Right atrium auricular region (tissue), 2 donors: ENCODE data around the gene ITGA3. TPM values are rescaled to one million over a fixed set of nuclear protein-coding genes. Genes with fewer than 3 reads are reported as not detected.

Experiments used
- DNase-seq: peaks from one replicate; pipeline ENCODE4 v3.0.0-alpha.2; 2019; ENCODE audit warnings: low spot score
- H3K27ac ChIP-seq, 2 donors: fragments of 200-600 bp; sonication (generic); 1 replicate in 1 of 2; 2 replicates in 1 of 2; pipeline ENCODE4 v1.5.1; 2016 to 2019
- H3K27me3 ChIP-seq, 2 donors: fragments of 200-600 bp; sonication (generic); one replicate each; pipeline versions ENCODE4 v1.5.1 to v1.6.0; 2017 to 2019
- H3K36me3 ChIP-seq: fragments of 200-600 bp; sonication (generic); one replicate; pipeline ENCODE4 v1.5.1; 2016
- H3K4me1 ChIP-seq, 2 donors: fragments of 200-600 bp; sonication (generic); one replicate each; pipeline versions ENCODE4 v1.5.1 to v1.6.0; 2017 to 2019
- H3K4me3 ChIP-seq, 2 donors: fragments of 200-600 bp; sonication (generic); 1 replicate in 1 of 2; 2 replicates in 1 of 2; pipeline ENCODE4 v1.5.1; 2017 to 2019; ENCODE audit warnings: mild to moderate bottlenecking in 1 of 2, moderate library complexity in 1 of 2
- H3K9me3 ChIP-seq, 2 donors: fragments of 200-600 bp; sonication (generic); one replicate each; pipeline ENCODE4 v1.5.1; 2019
- total RNA-seq, 2 donors: library from RNA; depleted of rRNA; stranded (reverse); fragments of >200 nt; gene quantifications; one replicate each; pipeline ENCODE4 v1.1.0, GENCODE V29; 2016
- TF ChIP-seq, protein P1 (sequence below), 2 donors: fragments of 200-600 bp; sonication (generic); IDR thresholded peaks; one replicate each; pipeline ENCODE4 v1.5.1; 2019; ENCODE audit warnings: antibody characterized with exemption in 2 of 2

ITGA3 gene
- total RNA-seq, 2 donors from 2014 or later, result 29.5 to 61.8 TPM

DNA sequence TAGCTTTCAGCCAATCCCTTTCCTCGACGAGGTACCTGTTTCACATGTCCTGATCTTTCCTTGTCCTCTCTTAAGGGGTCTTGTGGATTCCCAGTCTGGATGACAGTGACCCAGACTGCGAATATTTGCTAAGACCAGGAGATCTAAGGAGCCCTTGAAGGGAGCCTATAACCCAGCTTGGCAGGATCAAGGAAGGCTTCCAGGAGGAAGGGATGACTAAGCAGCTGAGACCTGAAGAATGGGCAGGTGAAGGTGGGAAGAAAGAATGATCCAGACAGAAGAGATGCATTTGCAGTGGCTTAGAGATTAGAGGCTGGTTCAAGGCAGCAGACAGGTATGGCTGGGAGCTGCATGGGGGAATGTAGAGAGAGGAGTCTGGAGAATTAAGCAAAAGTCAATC, 37.3 kb downstream of the ITGA3 start:
- Histone ChIP-seq H3K4me1 (peaks cover 0 to 31% of the 10 kb centered on the region in 2 donors), H3K27me3 (no peaks in the 10 kb centered on the region), H3K9me3 (no peaks in the 10 kb centered on the region), H3K4me3 (no peak overlapping the region), H3K36me3 (peaks cover 23% of the 10 kb centered on the region), H3K27ac (no peak overlapping the region)
- TF ChIP-seq, protein P1, sequence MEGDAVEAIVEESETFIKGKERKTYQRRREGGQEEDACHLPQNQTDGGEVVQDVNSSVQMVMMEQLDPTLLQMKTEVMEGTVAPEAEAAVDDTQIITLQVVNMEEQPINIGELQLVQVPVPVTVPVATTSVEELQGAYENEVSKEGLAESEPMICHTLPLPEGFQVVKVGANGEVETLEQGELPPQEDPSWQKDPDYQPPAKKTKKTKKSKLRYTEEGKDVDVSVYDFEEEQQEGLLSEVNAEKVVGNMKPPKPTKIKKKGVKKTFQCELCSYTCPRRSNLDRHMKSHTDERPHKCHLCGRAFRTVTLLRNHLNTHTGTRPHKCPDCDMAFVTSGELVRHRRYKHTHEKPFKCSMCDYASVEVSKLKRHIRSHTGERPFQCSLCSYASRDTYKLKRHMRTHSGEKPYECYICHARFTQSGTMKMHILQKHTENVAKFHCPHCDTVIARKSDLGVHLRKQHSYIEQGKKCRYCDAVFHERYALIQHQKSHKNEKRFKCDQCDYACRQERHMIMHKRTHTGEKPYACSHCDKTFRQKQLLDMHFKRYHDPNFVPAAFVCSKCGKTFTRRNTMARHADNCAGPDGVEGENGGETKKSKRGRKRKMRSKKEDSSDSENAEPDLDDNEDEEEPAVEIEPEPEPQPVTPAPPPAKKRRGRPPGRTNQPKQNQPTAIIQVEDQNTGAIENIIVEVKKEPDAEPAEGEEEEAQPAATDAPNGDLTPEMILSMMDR (IDR thresholded peaks at IDR 0.05), result no peak
- no peak for DNase-seq

DNA sequence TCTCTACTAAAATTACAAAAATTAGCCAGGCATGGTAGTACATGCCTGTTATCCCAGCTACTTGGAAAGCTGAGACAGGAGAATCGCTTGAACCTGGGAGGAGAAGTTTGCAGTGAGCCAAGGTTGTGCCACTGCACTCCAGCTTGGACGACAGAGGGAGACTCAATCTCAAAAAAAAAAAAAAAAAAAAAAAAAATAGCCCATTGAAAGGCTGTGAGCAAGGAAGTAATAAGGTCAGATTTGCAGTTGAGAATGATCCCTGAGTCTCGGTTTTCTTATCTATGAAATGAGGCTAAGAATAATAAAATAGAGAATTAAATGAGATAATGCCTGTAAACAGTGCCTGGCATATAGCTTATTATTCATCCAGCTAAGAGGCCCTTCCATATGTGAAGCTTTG, 37.9 kb downstream of the ITGA3 start:
- H3K4me1 ChIP-seq, result peaks cover 0 to 36% of the 10 kb centered on the region in 2 donors
- no peaks in the 10 kb centered on the region for H3K27me3 ChIP-seq
- peaks cover 23% of the 10 kb centered on the region for H3K36me3 ChIP-seq
- peak overlapping the region; percentile 94 to 96 for H3K27ac ChIP-seq
- no peak for DNase-seq
- TF ChIP-seq, protein P1 (IDR thresholded peaks at IDR 0.05), result no peak
- no peaks in the 10 kb centered on the region for H3K9me3 ChIP-seq
- H3K4me3 ChIP-seq, result no peak overlapping the region

DNA sequence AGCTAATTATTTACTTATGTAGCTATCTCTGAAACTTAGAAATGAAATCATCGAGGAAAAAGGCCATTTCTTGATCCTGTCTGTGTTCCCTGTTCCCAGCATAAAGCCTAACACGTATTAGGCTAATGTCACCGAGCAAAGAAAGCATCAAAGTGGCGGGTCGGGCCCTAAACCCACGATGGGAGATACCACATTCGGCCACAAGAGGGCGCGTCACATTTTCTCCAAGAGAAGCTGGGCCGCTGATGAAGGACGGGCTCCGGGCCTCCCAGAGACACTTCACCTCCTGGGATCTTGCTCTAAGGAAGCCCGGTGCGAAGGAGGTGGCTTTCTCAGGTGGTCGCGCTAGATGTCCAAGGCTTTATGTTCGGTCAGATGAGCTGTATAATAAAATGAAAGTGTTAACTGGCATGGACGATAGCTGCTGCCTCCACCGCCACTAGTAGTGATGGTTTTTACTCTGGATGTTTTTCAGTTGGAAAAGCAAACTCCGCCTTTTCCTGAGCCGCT, 38.4 kb downstream of the ITGA3 start:
- TF ChIP-seq, protein P1 (IDR thresholded peaks at IDR 0.05), result peak; percentile 97 to 98
- peaks cover 0 to 41% of the 10 kb centered on the region in 2 donors for H3K4me1 ChIP-seq
- peak; percentile 96 for DNase-seq

DNA sequence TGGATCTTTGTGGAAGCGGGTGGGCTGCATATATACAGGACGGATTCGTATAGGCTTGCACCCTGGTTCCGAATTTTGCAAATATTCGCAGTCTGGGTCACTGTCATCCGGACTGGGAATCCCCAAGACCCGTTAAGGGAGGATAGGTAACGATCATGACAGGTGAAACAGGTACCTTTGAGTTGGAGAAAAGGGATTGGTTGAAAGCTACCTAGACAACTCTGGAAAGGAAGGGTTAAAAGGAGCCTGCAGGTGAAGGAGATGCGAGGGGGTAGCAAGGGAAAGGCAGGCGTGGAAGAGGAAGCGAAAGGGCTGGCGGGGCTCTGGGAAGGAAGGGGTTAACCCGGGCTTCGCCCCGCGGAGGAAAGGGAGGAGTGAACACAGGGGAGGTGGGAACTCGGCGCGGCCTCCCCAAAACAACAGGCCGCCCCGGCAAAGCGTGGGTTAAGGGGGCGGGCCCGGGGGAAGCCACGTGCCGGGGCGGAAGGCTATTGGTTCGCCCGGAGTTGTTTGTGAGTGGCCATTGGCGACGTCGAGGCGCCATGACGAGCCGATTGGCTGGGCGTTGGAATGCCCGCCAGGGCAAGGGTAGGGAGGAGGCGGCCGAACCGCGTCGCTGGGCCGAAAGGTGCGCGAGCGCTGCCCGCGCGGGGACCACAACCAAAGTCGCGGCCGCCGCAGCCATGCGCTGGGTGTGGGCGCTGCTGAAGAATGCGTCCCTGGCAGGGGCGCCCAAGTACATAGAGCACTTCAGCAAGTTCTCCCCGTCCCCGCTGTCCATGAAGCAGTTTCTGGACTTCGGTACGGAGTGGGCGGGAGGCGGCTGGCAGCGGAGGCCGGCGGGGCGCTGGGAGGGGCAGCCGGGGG, 39.1 kb downstream of the ITGA3 start, which contains the start of gene PDK2:
Gene PDK2 (plus strand): TSS at position 599 of the 867 bp plus-strand sequence. CDS start 85 bp downstream, at position 684.
- Histone ChIP-seq H3K36me3 (peaks cover 27% of the 10 kb centered on the region), H3K27ac (peak within 1 kb of the TSS; percentile 94 to 96), H3K4me1 (peaks cover 0 to 48% of the 10 kb centered on the region in 2 donors), H3K4me3 (peak within 1 kb of the TSS; percentile 78 to 95), H3K9me3 (no peaks in the 10 kb centered on the region), H3K27me3 (no peaks in the 10 kb centered on the region)
- peak; percentile 98 for DNase-seq
- TF ChIP-seq, protein P1 (IDR thresholded peaks at IDR 0.05), result no peak

More for the DNA sequence above, 38.4 kb downstream of the ITGA3 start:
- no peaks in the 10 kb centered on the region for H3K27me3 ChIP-seq
- H3K27ac ChIP-seq, result peak overlapping the region; percentile 94 to 96
- H3K4me3 ChIP-seq, result peak overlapping the region; percentile 78 to 95
- H3K36me3 ChIP-seq, result peaks cover 23% of the 10 kb centered on the region
- no peaks in the 10 kb centered on the region for H3K9me3 ChIP-seq

DNA sequence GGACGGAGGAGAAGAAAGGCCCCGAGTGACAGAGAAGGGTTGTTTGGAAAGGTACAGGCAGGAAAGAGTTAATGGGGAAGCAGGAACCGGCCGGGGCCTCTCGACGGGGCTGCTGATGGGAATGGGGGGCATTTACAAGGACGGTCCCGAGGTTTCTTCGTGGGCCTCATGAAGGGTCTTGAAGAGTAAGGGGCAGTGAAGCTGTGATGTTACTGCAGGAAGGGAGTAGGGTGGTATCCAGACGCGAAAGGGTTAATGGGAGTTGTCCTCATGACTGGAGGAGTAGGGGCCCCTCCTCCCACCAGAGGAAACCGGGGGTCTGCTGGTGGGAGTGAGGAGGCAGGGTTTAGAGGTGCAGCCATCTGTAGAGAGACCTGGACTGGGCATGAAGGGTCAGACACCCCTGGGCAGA, 39.7 kb downstream of the ITGA3 start:
- peak overlapping the region; percentile 78 to 95 for H3K4me3 ChIP-seq
- TF ChIP-seq, protein P1 (IDR thresholded peaks at IDR 0.05), result no peak
- no peak for DNase-seq
- no peaks in the 10 kb centered on the region for H3K27me3 ChIP-seq
- H3K4me1 ChIP-seq, result peaks cover 0 to 54% of the 10 kb centered on the region in 2 donors
- peak overlapping the region; percentile 94 to 96 for H3K27ac ChIP-seq
- peaks cover 32% of the 10 kb centered on the region for H3K36me3 ChIP-seq
- H3K9me3 ChIP-seq, result no peaks in the 10 kb centered on the region
